Astrocyte of the spinal cord (primary cell): ENCODE results near the gene CHCHD6.
A peak's percentile ranks its signal among the peaks of the same experiment; 100 is the strongest.

ENCODE experiments used
- DNase-seq: peaks from one replicate; pipeline ENCODE4 v3.0.0; 2011; ENCODE audit warnings: low read depth, low spot score
- H3K4me3 ChIP-seq: 2 replicates; pipeline ENCODE4 v1.5.1; 2011; ENCODE audit warnings: low read depth, mild to moderate bottlenecking, low read length, moderate library complexity
- in situ Hi-C: cut with HindIII; loops from 2 replicates; pipeline ENCODE4 v1.10.0; 2017; ENCODE audit warnings: low sequenced_read_pairs
- TF ChIP-seq, protein P1 (sequence below): IDR thresholded peaks from 2 replicates; pipeline ENCODE4 v1.5.1; 2012; ENCODE audit warnings: low read depth, mild to moderate bottlenecking, low read length, inconsistent platforms

CHCHD6 gene

DNA sequence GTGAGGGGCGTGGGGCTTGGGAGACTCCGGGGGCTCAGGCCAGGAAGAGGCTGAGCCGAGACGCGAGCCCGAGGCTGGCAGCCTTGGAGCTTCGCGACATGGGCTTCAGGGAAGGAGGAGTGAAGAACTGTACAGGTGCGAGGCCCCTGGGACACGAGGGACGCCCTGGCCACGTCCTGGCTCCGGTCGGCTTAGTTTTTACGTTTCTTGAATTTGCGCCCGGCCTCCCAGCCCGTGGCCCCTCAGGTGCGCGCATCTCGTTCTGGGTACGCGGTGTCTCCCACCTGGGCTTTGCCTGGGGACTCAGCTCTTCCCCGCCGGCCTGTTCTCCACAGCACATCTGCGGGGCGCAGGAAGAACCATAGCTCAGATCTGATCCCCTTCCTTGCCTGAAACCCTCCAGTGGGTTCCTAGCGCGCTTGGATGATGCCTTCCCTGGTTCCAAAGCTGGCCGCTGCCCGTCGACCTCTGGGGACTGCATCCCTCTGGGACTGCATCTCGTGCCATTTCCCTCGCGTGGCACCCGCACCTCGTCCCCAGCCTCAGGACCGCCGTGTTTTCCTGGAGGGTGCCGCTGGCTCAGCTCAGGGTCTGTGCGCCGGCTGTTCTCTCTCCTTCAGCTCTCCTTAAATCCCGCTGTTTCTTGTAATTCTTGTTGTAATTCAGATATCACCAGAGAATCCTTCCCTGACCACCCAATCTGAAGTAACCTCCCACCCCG is 614 bp downstream of the CHCHD6 start:
- in situ Hi-C loops = no loop called here
- peak overlapping the region; percentile 71 for H3K4me3 ChIP-seq
- TF ChIP-seq, protein P1, sequence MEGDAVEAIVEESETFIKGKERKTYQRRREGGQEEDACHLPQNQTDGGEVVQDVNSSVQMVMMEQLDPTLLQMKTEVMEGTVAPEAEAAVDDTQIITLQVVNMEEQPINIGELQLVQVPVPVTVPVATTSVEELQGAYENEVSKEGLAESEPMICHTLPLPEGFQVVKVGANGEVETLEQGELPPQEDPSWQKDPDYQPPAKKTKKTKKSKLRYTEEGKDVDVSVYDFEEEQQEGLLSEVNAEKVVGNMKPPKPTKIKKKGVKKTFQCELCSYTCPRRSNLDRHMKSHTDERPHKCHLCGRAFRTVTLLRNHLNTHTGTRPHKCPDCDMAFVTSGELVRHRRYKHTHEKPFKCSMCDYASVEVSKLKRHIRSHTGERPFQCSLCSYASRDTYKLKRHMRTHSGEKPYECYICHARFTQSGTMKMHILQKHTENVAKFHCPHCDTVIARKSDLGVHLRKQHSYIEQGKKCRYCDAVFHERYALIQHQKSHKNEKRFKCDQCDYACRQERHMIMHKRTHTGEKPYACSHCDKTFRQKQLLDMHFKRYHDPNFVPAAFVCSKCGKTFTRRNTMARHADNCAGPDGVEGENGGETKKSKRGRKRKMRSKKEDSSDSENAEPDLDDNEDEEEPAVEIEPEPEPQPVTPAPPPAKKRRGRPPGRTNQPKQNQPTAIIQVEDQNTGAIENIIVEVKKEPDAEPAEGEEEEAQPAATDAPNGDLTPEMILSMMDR = no peak
- DNase-seq = peak; percentile 15

DNA sequence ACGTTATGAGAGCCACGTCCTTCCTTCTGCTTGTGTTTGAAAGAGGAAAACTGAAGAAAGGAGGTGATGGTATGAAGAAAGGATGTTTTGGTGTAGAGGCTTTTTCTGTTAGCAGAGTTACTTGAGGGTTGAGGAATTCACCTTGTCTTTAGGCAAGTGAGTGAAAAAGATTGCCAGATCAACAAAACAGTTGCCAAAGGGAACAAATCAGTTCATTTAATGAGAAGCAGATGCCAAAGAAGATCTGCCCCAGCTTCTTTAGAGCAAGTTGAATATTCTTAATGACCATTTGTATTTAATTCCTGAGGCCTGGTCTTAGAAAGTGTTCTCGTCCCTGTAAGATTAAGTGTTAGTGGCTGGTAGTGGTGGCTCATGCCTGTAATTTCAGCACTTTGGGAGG is 2.6 kb downstream of the CHCHD6 start:
- H3K4me3 ChIP-seq = no peak overlapping the region
- TF ChIP-seq, protein P1 = no peak
- no peak for DNase-seq
- in situ Hi-C loops = no loop called here

DNA sequence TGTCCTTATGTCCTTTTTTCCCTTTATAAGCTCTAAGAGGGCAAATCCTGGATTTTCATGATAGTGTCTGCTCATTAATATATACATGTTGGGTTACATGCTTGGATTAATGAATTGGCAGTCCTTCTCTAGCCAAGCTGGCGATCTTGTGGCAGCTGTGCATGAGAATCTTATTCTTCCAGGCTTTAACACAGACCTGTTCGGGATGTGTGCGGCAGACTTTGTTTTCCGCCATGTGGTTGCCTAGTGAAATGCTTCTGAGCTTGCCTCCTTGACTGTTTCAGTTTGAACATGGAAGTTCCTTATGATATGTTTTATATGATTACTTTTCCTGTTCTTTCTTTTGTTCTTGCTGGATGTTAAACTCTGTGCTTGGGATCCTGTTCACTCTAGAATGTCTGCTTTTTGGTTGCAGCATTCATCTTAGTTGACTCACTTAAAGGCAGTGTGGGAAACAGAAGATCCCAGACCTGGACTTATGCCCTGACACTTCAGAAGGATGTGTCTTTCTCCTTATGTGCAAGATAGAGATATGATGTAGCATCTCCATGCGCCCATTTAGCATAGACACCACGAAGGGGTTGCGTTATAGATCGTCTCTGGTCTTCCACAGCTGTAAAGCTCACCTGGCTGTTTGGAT is 7.2 kb downstream of the CHCHD6 start:
- peak; percentile 19 for DNase-seq
- no peak overlapping the region for H3K4me3 ChIP-seq
- in situ Hi-C loops = no loop called here
- TF ChIP-seq, protein P1 = peak; percentile 37

DNA sequence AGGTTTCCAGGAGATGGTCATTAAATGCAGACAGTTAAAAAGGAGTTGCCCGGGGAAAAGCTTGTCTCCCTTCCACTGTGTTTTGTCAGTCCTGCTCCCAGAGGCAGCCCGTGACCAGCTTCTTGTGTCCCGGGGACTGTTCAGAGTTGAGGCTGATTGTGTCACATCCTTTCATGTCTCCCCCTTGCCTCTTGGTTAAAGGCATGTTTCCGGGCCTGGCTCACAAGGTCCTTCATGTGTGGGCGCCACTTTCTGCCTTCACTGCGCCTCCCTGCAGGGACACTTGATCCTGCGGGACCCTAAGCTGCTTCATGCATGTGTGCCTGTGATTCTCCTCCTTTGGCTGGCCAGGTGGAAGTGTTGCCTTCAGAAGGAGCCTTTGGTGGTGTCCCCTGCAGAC is 9.2 kb downstream of the CHCHD6 start:
- in situ Hi-C loops = no loop called here
- no peak for DNase-seq
- TF ChIP-seq, protein P1 = no peak
- H3K4me3 ChIP-seq = no peak overlapping the region

DNA sequence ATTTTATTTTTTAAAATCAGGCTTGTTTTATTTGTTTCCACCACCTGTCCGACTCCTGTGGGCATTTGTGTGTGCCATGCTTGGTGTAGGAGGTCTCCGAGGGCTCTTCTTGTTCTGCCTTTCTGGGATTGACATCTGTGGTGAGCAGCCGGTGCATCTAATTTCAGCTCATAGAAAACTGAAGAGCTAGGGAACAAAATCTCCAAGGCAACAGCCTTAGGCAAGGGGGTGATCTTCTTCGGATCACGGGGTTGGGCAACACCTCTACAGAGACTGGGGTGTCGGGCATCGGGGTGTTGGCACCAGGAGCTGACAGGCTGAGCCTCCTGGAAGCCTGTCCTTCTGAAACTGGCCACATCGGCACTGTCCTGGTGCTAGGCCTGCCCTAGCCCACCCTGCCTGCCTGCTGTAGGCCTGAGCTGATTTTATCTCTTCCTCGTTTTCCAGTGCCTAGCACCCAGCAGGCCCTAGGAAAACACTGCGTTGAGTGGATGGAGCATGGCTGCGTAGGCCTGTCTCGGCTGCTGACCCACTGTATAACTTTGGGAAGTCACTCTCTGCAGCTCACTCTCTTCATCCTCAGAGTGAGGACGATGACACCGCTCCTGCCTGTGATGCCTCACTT is 10.3 kb downstream of the CHCHD6 start:
- DNase-seq = no peak
- H3K4me3 ChIP-seq = no peak overlapping the region
- in situ Hi-C loops = no loop called here
- TF ChIP-seq, protein P1 = no peak

DNA sequence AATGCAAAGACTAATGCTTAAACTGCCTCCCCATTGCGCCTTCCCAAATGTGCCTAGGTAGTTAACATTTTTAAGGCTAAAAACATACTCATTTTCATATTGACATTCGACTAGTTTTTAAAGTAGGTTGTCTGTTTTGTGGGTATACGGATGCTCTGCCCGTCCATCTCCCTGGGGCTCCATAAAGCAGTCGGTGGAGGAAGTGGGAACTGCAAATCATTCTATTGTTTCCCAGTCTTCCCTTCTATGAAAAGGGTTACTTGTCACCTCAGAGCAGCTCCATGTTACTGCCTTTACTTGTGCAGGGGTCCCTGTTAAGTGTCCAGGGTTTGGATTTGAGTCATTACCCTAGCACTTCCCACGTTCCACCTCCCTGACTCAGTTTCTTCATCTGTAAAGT is 10.9 kb downstream of the CHCHD6 start:
- no peak for DNase-seq
- TF ChIP-seq, protein P1 = no peak
- no peak overlapping the region for H3K4me3 ChIP-seq
- in situ Hi-C loops = no loop called here
